ENCODE results near the gene TAS2R14. TPM values are rescaled to one million over a fixed set of nuclear protein-coding genes. Genes with fewer than 3 reads are reported as not detected.

Gene TAS2R14
- total RNA-seq, 6 experiments from 2014 or later = 1.1 to 1.6 (median 1.5) TPM

DNA sequence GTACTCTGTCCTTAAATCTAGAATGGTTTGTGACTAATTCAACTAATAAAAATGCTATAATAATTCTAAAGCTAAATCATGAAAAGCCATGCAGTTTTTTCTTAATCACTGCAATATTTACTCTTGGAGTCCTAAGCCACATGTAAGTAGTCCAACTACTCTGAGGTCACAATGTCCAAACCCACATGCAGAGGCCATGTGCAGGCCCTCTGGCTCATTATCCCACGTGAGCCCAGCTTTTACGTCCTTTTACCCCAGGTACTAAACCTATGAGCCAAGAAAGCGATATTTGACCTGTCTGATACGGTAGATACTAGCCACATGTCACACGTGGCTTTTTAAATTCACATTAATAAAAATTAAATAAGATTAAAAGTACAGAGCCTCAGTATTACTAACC lies 42.2 kb downstream of the TAS2R14 start:
- H3K36me3 Mint-ChIP-seq (ENCODE audit: low read depth) = no peaks in the 10 kb centered on the region
- DNase-seq = no peak
- H3K9me3 Mint-ChIP-seq = no peaks in the 10 kb centered on the region
- TF ChIP-seq, protein P1, sequence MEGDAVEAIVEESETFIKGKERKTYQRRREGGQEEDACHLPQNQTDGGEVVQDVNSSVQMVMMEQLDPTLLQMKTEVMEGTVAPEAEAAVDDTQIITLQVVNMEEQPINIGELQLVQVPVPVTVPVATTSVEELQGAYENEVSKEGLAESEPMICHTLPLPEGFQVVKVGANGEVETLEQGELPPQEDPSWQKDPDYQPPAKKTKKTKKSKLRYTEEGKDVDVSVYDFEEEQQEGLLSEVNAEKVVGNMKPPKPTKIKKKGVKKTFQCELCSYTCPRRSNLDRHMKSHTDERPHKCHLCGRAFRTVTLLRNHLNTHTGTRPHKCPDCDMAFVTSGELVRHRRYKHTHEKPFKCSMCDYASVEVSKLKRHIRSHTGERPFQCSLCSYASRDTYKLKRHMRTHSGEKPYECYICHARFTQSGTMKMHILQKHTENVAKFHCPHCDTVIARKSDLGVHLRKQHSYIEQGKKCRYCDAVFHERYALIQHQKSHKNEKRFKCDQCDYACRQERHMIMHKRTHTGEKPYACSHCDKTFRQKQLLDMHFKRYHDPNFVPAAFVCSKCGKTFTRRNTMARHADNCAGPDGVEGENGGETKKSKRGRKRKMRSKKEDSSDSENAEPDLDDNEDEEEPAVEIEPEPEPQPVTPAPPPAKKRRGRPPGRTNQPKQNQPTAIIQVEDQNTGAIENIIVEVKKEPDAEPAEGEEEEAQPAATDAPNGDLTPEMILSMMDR (IDR thresholded peaks at IDR 0.05) = no peak
- H3K4me1 Mint-ChIP-seq (ENCODE audit: low read depth) = no peaks in the 10 kb centered on the region
- H3K4me3 Mint-ChIP-seq = no peak overlapping the region
- H3K27ac Mint-ChIP-seq = no peak overlapping the region
- H3K27me3 Mint-ChIP-seq (ENCODE audit: insufficient read depth) = no peaks in the 10 kb centered on the region; the same call in 1 of the 2 replicates

DNA sequence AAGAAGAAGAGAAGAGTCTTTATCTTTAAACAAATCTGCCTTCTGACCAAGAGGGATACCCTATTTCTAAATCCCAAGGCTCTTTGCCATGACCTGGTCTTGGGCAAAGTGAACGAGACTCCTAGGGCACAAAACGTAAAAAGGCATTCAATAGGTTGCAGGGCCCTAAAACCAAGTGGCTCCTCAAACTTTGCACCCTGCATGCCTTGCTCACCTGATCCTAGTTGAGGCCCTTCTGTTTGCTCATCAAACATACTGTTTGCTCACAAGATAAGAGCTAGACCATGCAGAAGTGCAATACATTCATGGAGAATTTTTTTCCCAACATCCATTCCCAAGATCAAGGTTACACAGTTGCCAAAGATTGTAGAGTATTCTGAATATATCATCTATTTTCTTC lies 47.1 kb downstream of the TAS2R14 start:
- DNase-seq = no peak
- TF ChIP-seq, protein P1 (IDR thresholded peaks at IDR 0.05) = no peak
- Mint-ChIP-seq H3K9me3 (no peaks in the 10 kb centered on the region), H3K4me3 (no peak overlapping the region), H3K4me1 (ENCODE audit: low read depth) (no peaks in the 10 kb centered on the region), H3K27ac (no peak overlapping the region), H3K27me3 (ENCODE audit: insufficient read depth) (no peaks in the 10 kb centered on the region; the same call in 1 of the 2 replicates), H3K36me3 (ENCODE audit: low read depth) (no peaks in the 10 kb centered on the region)

DNA sequence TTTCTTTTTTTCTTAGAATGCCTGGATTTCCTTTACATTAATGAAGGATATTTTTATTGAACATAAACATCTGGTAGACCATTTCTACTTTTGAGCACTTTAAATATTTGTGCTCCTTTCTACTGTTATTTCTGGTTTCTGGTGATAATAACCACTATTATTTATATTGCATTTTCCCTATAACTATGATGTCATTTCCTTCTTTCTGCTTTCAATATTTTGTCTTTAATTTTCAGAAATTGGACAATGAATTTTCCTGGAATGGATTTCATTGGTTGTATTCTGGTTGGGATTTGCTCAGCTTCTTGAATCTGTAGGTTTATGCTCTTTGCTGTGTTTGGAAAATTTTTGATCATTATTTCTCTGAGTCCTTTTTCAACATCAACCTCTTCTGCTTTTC lies 49.8 kb downstream of the TAS2R14 start:
- Mint-ChIP-seq H3K4me3 (no peak overlapping the region), H3K36me3 (ENCODE audit: low read depth) (no peaks in the 10 kb centered on the region), H3K9me3 (no peaks in the 10 kb centered on the region), H3K27ac (no peak overlapping the region), H3K4me1 (ENCODE audit: low read depth) (no peaks in the 10 kb centered on the region), H3K27me3 (ENCODE audit: insufficient read depth) (no peaks in the 10 kb centered on the region; the same call in 1 of the 2 replicates)
- TF ChIP-seq, protein P1 (IDR thresholded peaks at IDR 0.05) = no peak
- no peak for DNase-seq

Other genes starting within 250 kb of the TAS2R14 start
- gene YBX3, start 215.9 kb downstream of the TAS2R14 start, total RNA-seq (2021; fragmentation: NEBNext Ultra II Directional; extraction: Animal tissue kit (Norgen Biotek cat#: 25700)) = 100 to 1,000 TPM; 202 to 251 (median 218) TPM
- not detected for gene TAS2R7, start 136.6 kb downstream of the TAS2R14 start, total RNA-seq (2021; fragmentation: NEBNext Ultra II Directional; extraction: Animal tissue kit (Norgen Biotek cat#: 25700))
- gene TAS2R8, start 132.0 kb downstream of the TAS2R14 start, total RNA-seq (2021; fragmentation: NEBNext Ultra II Directional; extraction: Animal tissue kit (Norgen Biotek cat#: 25700)) = not detected
- gene TAS2R9, start 129.1 kb downstream of the TAS2R14 start, total RNA-seq (2021; fragmentation: NEBNext Ultra II Directional; extraction: Animal tissue kit (Norgen Biotek cat#: 25700)) = not detected
- gene TAS2R10, start 112.9 kb downstream of the TAS2R14 start, total RNA-seq (2021; fragmentation: NEBNext Ultra II Directional; extraction: Animal tissue kit (Norgen Biotek cat#: 25700)) = under 1 TPM in 2 of 6 experiments, not detected in 4; 0.16 to 0.18 TPM
- 1 to 10 TPM in 5 of 6 experiments, not detected in 1; 1.0 to 1.3 (median 1.2) TPM for gene PRR4, start 89.8 kb downstream of the TAS2R14 start, total RNA-seq (2021; fragmentation: NEBNext Ultra II Directional; extraction: Animal tissue kit (Norgen Biotek cat#: 25700))
- 1 to 10 TPM; 4.2 to 8.2 (median 6.4) TPM for gene PRH1, start 55.0 kb downstream of the TAS2R14 start, total RNA-seq (2021; fragmentation: NEBNext Ultra II Directional; extraction: Animal tissue kit (Norgen Biotek cat#: 25700))
- under 1 TPM in 4 of 6 experiments, not detected in 2; 0.17 to 0.23 (median 0.18) TPM for gene TAS2R13, start 29.7 kb downstream of the TAS2R14 start, total RNA-seq (2021; fragmentation: NEBNext Ultra II Directional; extraction: Animal tissue kit (Norgen Biotek cat#: 25700))
- not detected for gene PRH2, start 10.0 kb downstream of the TAS2R14 start, total RNA-seq (2021; fragmentation: NEBNext Ultra II Directional; extraction: Animal tissue kit (Norgen Biotek cat#: 25700))
- under 1 TPM in 4 of 6 experiments, not detected in 2; 0.19 to 0.32 (median 0.22) TPM for gene TAS2R50, start 47.6 kb upstream of the TAS2R14 start, total RNA-seq (2021; fragmentation: NEBNext Ultra II Directional; extraction: Animal tissue kit (Norgen Biotek cat#: 25700))
- under 1 TPM; 0.18 to 0.47 (median 0.31) TPM for gene TAS2R20, start 59.0 kb upstream of the TAS2R14 start, total RNA-seq (2021; fragmentation: NEBNext Ultra II Directional; extraction: Animal tissue kit (Norgen Biotek cat#: 25700))
- under 1 TPM; 0.28 to 0.97 (median 0.52) TPM for gene TAS2R19, start 83.4 kb upstream of the TAS2R14 start, total RNA-seq (2021; fragmentation: NEBNext Ultra II Directional; extraction: Animal tissue kit (Norgen Biotek cat#: 25700))
- gene TAS2R31, start 92.1 kb upstream of the TAS2R14 start, total RNA-seq (2021; fragmentation: NEBNext Ultra II Directional; extraction: Animal tissue kit (Norgen Biotek cat#: 25700)) = 1 to 10 TPM in 1 of 6 experiments, under 1 TPM in 5; 0.43 to 1.2 (median 0.63) TPM
- gene TAS2R46, start 123.0 kb upstream of the TAS2R14 start, total RNA-seq (2021; fragmentation: NEBNext Ultra II Directional; extraction: Animal tissue kit (Norgen Biotek cat#: 25700)) = under 1 TPM in 3 of 6 experiments, not detected in 3; 0.22 to 0.48 (median 0.35) TPM
- not detected for gene TAS2R43, start 153.1 kb upstream of the TAS2R14 start, total RNA-seq (2021; fragmentation: NEBNext Ultra II Directional; extraction: Animal tissue kit (Norgen Biotek cat#: 25700))
- gene TAS2R30, start 195.4 kb upstream of the TAS2R14 start, total RNA-seq (2021; fragmentation: NEBNext Ultra II Directional; extraction: Animal tissue kit (Norgen Biotek cat#: 25700)) = under 1 TPM; 0.26 to 0.46 (median 0.32) TPM
- 10 to 100 TPM; 11.7 to 13.7 (median 13.1) TPM for gene SMIM10L1, start 231.9 kb upstream of the TAS2R14 start, total RNA-seq (2021; fragmentation: NEBNext Ultra II Directional; extraction: Animal tissue kit (Norgen Biotek cat#: 25700))
- gene TAS2R42, start 247.7 kb upstream of the TAS2R14 start, total RNA-seq (2021; fragmentation: NEBNext Ultra II Directional; extraction: Animal tissue kit (Norgen Biotek cat#: 25700)) = not detected